ENCODE measurements around the gene NHS. TPM values are rescaled to one million over a fixed set of nuclear protein-coding genes. Genes with fewer than 3 reads are reported as not detected.

The NHS gene
- total RNA-seq, 1 donor from 2014 or later: 12.1 TPM

GRCh38 chrX:17732138-17732783 lies 357.3 kb downstream of the NHS start:
- H3K27me3 Mint-ChIP-seq (ENCODE audit: insufficient read depth, low read depth): no peaks in the 10 kb centered on the region
- Histone ChIP-seq H2AFZ (replicated peaks) (no peak overlapping the region), H3K79me2 (ENCODE audit: low read depth) (no peaks in the 10 kb centered on the region), H3K27me3 (no peaks in the 10 kb centered on the region), H3K9me3 (ENCODE audit: low read depth) (peaks cover 4% of the 10 kb centered on the region), H3K4me1 (no peaks in the 10 kb centered on the region), H3F3A (ENCODE audit: low read depth) (peaks cover 6% of the 10 kb centered on the region), H4K20me1 (ENCODE audit: low read depth) (no peaks in the 10 kb centered on the region), H3K4me2 (no peak overlapping the region), H3K27ac (no peak overlapping the region), H3K4me3 (no peak overlapping the region), H3K9ac (no peak overlapping the region), H3K36me3 (no peaks in the 10 kb centered on the region)
- H3K9me3 Mint-ChIP-seq: no peaks in the 10 kb centered on the region
- H3K4me3 Mint-ChIP-seq: no peak overlapping the region
- TF ChIP-seq EZH2phosphoT487 (IDR thresholded peaks at IDR 0.05) (no peak), CTCF (IDR thresholded peaks at IDR 0.05) (no peak), EZH2 (IDR thresholded peaks at IDR 0.05) (no peak)
- H3K27ac Mint-ChIP-seq: no peak overlapping the region
- DNase-seq (ENCODE audit: low spot score): no peak
- peaks cover 32% of the 10 kb centered on the region for H3K36me3 Mint-ChIP-seq
- H3K4me1 Mint-ChIP-seq: peaks cover 7% of the 10 kb centered on the region

GRCh38 chrX:17735406-17735805 lies 360.4 kb downstream of the NHS start:
- Mint-ChIP-seq H3K27ac (peak overlapping the region; percentile 67), H3K9me3 (no peaks in the 10 kb centered on the region), H3K36me3 (peaks cover 11% of the 10 kb centered on the region)

DNA sequence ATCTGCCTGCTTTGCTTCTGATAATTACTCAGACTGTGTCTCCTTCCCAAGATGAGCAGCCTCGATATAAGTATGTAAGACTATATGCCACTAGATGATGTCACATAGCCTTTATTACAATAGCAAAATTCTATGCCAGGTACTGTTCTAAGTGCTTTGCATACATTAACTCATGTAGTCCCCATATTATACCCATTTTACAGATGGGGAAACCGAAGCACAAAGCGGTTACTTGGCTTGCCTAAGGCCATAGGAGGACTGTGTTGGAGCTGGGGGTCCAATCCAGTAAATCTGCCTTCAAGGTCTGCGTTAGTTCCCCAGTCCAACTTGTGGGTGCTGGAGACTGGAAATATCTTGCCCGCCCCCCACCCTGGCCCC lies 361.5 kb downstream of the NHS start:
- Histone ChIP-seq H4K20me1 (ENCODE audit: low read depth) (no peaks in the 10 kb centered on the region), H3F3A (ENCODE audit: low read depth) (peaks cover 6% of the 10 kb centered on the region), H3K9me3 (ENCODE audit: low read depth) (peaks cover 4% of the 10 kb centered on the region), H3K27ac (no peak overlapping the region), H2AFZ (replicated peaks) (no peak overlapping the region), H3K79me2 (ENCODE audit: low read depth) (no peaks in the 10 kb centered on the region), H3K9ac (no peak overlapping the region), H3K4me1 (peaks cover 11% of the 10 kb centered on the region), H3K36me3 (no peaks in the 10 kb centered on the region), H3K27me3 (peaks cover 25% of the 10 kb centered on the region), H3K4me3 (peak overlapping the region; percentile 42), H3K4me2 (no peak overlapping the region)
- peak overlapping the region; percentile 39 for H3K27ac Mint-ChIP-seq
- peaks cover 26% of the 10 kb centered on the region for H3K4me1 Mint-ChIP-seq
- peaks cover 8% of the 10 kb centered on the region for H3K36me3 Mint-ChIP-seq
- no peak for DNase-seq (ENCODE audit: low spot score)
- H3K9me3 Mint-ChIP-seq: no peaks in the 10 kb centered on the region
- TF ChIP-seq CTCF (IDR thresholded peaks at IDR 0.05): no peak
- TF ChIP-seq EZH2phosphoT487 (IDR thresholded peaks at IDR 0.05): no peak
- TF ChIP-seq EZH2 (IDR thresholded peaks at IDR 0.05): no peak
- H3K4me3 Mint-ChIP-seq: peak overlapping the region; percentile 85
- no peaks in the 10 kb centered on the region for H3K27me3 Mint-ChIP-seq (ENCODE audit: insufficient read depth, low read depth)

More at GRCh38 chrX:17735406-17735805, 360.4 kb downstream of the NHS start:
- Histone ChIP-seq H3K9ac (no peak overlapping the region), H2AFZ (replicated peaks) (no peak overlapping the region), H3K36me3 (no peaks in the 10 kb centered on the region), H3K4me1 (peaks cover 5% of the 10 kb centered on the region), H3K27ac (no peak overlapping the region), H3F3A (ENCODE audit: low read depth) (peaks cover 6% of the 10 kb centered on the region), H4K20me1 (ENCODE audit: low read depth) (no peaks in the 10 kb centered on the region), H3K79me2 (ENCODE audit: low read depth) (no peaks in the 10 kb centered on the region), H3K4me3 (no peak overlapping the region), H3K27me3 (peaks cover 25% of the 10 kb centered on the region), H3K4me2 (no peak overlapping the region), H3K9me3 (ENCODE audit: low read depth) (peaks cover 4% of the 10 kb centered on the region)
- Mint-ChIP-seq H3K27me3 (ENCODE audit: insufficient read depth, low read depth) (no peaks in the 10 kb centered on the region), H3K4me3 (no peak overlapping the region), H3K4me1 (peaks cover 18% of the 10 kb centered on the region)
- no peak for TF ChIP-seq EZH2 (IDR thresholded peaks at IDR 0.05)
- no peak for TF ChIP-seq EZH2phosphoT487 (IDR thresholded peaks at IDR 0.05)
- no peak for TF ChIP-seq CTCF (IDR thresholded peaks at IDR 0.05)
- no peak for DNase-seq (ENCODE audit: low spot score)

Measured in neural progenitor cell (in vitro differentiated cells).